ENCODE results near the gene TAOK3. TPM values are rescaled to one million over a fixed set of nuclear protein-coding genes. Genes with fewer than 3 reads are reported as not detected.
A peak's percentile ranks its signal among the peaks of the same experiment; 100 is the strongest.

TAOK3 gene
- total and polyA plus RNA-seq, 2 of the 8 experiments (the other 6 are each of a cell fraction or from before 2014, with no cell fraction given), result 5.2 to 9.3 TPM

DNA sequence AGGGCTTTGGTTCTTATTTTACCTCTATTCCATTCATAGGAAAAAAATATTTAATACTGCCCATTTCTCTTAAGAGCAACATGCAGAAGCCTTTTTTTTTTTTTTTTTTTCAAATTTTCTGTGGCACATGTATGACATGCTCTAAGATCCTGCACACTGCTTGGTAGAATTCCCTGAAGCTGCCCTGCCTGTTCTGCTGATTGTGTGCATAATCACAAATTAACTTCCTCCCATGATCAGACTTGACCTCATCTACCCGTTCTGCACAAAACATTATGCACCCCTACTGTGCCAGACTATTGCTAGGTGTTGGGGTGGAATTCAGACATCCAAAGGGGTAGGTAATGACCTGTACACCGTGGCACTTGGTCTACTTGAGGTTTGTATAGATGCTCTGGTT lies 25.8 kb upstream of the TAOK3 start:
- Histone ChIP-seq H3K14ac (ENCODE audit: insufficient read length) (no peak overlapping the region), H2AK5ac (ENCODE audit: low read depth, low read length) (no peak overlapping the region), H4K20me1 (replicated peaks in 1 of 2; ENCODE audit: control insufficient read depth in 1 of 2, insufficient read depth in 2 of 2, low read length in 2 of 2) (peaks cover 0 to 5% of the 10 kb centered on the region in 2 experiments), H3K36me3 (ENCODE audit: control insufficient read depth in 2 of 4, insufficient read depth in 4 of 4, low read length in 3 of 4) (peaks cover 14 to 64% (median 48%) of the 10 kb centered on the region in 4 experiments), H4K8ac (ENCODE audit: extremely low read depth, insufficient read depth, low read length) (no peak overlapping the region), H2BK12ac (ENCODE audit: low read depth, low read length) (no peak overlapping the region), H3K56ac (replicated peaks; ENCODE audit: insufficient read length, low read depth, low read length) (no peak overlapping the region), H2BK120ac (replicated peaks; ENCODE audit: low read depth, low read length) (no peak overlapping the region), H2AFZ (ENCODE audit: low read length) (no peak overlapping the region), H3K9me3 (ENCODE audit: insufficient read depth in 2 of 2, low read depth in 1 of 2, low read length in 1 of 2) (no peaks in the 10 kb centered on the region), H3K79me1 (ENCODE audit: low read depth, low read length) (no peaks in the 10 kb centered on the region; the same call in none of the 2 replicates), H3K79me2 (ENCODE audit: control insufficient read depth in 1 of 2, insufficient read depth in 2 of 2, low read length in 2 of 2) (no peaks in the 10 kb centered on the region), H3K18ac (ENCODE audit: extremely low read depth, low read length) (no peak overlapping the region), H3K4me2 (ENCODE audit: insufficient read depth in 1 of 2, low read depth in 2 of 2, low read length in 2 of 2) (no peak overlapping the region), H3K27me3 (replicated peaks in 1 of 4; ENCODE audit: control insufficient read depth in 3 of 4, extremely low read depth in 1 of 4, insufficient read depth in 3 of 4, low read length in 3 of 4) (no peaks in the 10 kb centered on the region), H3K4me1 (replicated peaks in 1 of 4; ENCODE audit: control insufficient read depth in 3 of 4, insufficient read depth in 4 of 4, low read length in 3 of 4) (no peaks in the 10 kb centered on the region), H2BK20ac (ENCODE audit: low read length) (no peak overlapping the region), H3K23me2 (ENCODE audit: low read depth, low read length) (no peaks in the 10 kb centered on the region), H3K9ac (replicated peaks in 1 of 4; ENCODE audit: extremely low read depth in 1 of 4, low read depth in 3 of 4, low read length in 3 of 4) (no peak overlapping the region), H3K23ac (ENCODE audit: insufficient read length) (no peak overlapping the region), H4K5ac (ENCODE audit: insufficient read length, low read depth, low read length) (no peak overlapping the region), H4K91ac (replicated peaks; ENCODE audit: insufficient read length, low read length) (no peak overlapping the region), H3K4ac (replicated peaks; ENCODE audit: insufficient read length, low read depth, low read length) (no peak overlapping the region), H3K4me3 (ENCODE audit: extremely low read depth in 1 of 4, insufficient read depth in 2 of 4, low read depth in 3 of 4, low read length in 4 of 4) (no peak overlapping the region), H2BK5ac (ENCODE audit: low read depth, low read length) (no peak overlapping the region; the same call in 1 of the 2 replicates), H2BK15ac (ENCODE audit: low read length) (no peak overlapping the region), H3K27ac (ENCODE audit: low read depth, low read length) (0 out of 2 replicates have a peak overlapping the region, but pooled peaks have one; percentile 4)
- 96% methylated on average over 2 of the region's 2 CpGs; no CpG with 5 or more reads in 1 of the 2 experiments for WGBS, 2 experiments (ENCODE audit: extremely low coverage in 1 of 2, insufficient coverage in 1 of 2, insufficient read length in 1 of 2, insufficient replicate concordance in 2 of 2, low coverage in 1 of 2, low lambda C conversion rate in 2 of 2, missing lambda C conversion rate in 1 of 2)
- ChIA-PET POLR2A (ENCODE audit: partially characterized antibody) (no interaction called here), CTCF (ENCODE audit: partially characterized antibody) (interaction anchor here (1.3 kb wide), 1 partner anchor 21 kb away, joined by 3 read pairs; no protein-coding TSS in a partner anchor)
- no peak for TF ChIP-seq E2F6 (IDR thresholded peaks at IDR 0.05)
- no peak for TF ChIP-seq TEAD4 (IDR thresholded peaks at IDR 0.05; ENCODE audit: low read depth, low read length)
- no peak for TF ChIP-seq POU5F1 (IDR thresholded peaks at IDR 0.05; ENCODE audit: low read depth, low read length)
- no peak for TF ChIP-seq KDM1A (IDR thresholded peaks at IDR 0.05; ENCODE audit: borderline replicate concordance, low read length)
- DNase-seq (ENCODE audit: low read depth in 1 of 2, low spot score in 2 of 2), result no peak
- no peak for FAIRE-seq
